ENCODE measurements around the gene TEDC2.
"Not testable (repeated sequence)": the region's sequence is repeated elsewhere in the genome, so short reads cannot be mapped to it uniquely, and the experiment has no call there.

Gene TEDC2

DNA sequence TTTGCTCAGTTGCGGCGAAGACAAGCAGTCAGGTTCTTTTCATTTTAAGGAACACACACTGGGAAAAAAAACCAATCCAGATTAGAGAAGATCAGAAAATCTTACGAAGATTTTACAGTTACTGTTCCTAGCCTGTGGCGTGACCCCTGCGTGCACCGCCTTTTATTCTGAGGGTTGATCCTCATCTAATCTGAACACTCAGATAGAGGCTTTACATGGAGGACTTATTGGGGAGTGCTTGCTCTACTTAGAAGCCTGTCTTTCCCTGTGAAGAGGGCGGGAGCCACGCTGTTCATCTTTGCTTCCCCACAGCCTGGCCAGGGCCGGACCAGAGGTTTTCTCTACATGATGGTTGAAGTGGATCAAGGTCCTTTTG lies 16.4 kb downstream of the TEDC2 start:
- no peak for DNase-seq

DNA sequence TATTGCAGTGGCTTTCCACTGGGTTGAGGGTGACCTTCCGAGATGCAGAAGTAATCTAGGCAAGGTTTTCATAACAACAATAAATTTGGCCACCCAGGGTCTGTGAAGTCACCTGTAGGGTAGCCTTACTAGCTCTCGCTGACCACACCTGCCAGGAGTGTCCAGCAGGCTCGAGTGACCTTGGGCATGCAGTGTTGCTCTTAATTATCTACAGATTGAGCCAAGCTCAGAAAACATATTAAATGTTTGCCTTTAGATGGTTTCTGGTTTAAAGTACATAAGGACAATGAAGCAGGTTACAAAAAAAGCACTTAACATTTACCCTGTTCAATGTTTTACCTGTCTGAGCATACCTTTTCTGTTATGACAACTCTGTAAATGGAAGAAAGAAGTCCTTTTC lies 16.8 kb downstream of the TEDC2 start:
- DNase-seq = no peak

DNA sequence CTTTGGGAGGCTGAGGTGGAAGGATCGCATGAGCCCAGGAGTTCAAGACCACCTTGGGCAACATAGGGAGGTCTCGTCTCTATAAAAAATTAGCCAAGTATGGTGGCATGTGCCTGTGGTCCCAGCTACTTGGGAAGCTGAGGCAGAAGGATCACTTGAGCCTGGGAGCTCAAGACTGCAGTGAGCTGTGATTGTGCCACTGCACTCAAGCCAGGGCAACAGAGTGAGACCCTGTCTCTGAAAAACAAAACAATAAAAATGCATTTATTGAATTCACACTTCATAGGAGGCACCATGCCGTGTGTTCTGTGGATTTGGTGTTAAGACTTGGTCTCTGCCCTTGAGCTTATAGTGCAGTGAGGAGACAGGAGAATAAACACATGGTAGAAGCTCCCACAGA lies 17.4 kb downstream of the TEDC2 start:
- no peak for DNase-seq

DNA sequence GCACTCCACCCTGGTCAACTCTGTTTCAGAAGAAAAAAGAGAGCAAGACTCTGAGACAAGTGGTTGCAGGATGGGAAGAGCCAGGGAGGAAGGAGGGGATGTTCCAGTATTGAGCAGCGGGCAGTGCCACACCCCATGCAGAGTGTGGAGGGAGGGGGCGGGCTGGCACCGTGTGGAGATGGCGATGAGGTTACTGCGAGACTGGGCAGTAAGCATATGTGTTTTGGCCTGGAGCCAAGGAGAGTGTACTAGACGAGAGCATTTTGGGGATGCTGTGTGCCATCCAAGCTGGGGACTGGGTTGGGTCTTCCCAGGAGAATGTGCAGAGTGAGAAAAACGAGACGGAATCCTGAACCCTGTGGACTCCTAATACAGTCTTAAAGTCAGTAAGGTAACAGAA lies 18.4 kb downstream of the TEDC2 start:
- DNase-seq = no peak

DNA sequence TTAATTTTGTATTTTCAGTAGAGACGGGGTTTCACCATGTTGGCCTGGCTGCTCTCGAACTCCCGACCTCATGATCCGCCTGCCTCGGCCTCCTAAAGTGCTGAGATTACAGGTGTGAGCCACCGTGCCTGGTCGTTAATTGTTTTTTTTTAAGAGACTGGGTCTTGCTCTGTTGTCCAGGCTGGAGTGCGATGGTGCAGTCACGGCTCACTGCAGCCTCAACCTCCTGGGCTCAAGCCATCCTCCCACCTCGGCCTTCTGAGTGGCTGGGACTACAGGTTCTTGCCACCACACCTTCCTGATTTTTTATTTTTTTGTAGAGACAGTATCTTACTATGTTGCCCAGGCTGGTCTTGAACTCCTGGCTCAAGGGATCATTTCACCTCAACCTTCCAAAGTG lies 20.1 kb downstream of the TEDC2 start:
- not testable (repeated sequence) for DNase-seq

DNA sequence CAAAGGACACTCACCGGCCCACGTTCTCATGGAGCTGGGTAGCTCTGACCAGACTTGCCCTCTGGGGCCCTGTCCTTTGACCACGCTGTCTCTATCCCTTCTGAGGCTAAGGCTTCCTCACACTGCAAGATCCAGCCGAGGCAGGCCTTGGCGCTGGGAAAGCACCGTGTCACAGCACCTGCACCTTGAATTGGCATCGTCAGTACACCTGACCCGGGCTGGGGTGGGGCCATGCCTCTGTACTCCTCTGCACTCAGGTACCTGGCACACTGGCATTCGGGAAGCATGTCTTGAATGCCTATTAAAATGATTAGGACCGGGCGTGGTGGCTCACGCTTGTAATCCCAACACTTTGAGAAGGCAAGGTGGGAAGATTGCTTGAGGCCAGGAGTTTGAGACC lies 21.0 kb downstream of the TEDC2 start:
- DNase-seq = no peak

DNA sequence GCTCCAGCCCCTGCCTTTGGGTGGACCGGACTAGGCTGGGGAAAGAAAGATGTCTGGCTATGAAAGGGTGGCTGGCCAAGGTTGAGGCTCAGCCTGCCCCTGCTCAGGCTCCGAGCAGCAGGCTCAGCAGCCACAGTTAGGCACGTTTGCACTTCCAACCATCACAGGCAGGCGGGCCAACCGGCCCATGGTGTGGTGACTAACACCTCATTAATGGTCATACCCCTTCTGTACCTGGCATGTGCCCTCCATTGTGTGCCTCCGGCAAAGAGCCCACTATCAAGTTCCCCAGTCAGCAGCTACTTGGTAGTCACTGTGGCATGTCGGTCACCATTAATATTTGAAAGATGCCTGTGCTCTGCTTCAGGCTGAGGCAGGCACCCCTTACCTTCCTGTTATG lies 21.8 kb downstream of the TEDC2 start:
- DNase-seq = no peak

DNA sequence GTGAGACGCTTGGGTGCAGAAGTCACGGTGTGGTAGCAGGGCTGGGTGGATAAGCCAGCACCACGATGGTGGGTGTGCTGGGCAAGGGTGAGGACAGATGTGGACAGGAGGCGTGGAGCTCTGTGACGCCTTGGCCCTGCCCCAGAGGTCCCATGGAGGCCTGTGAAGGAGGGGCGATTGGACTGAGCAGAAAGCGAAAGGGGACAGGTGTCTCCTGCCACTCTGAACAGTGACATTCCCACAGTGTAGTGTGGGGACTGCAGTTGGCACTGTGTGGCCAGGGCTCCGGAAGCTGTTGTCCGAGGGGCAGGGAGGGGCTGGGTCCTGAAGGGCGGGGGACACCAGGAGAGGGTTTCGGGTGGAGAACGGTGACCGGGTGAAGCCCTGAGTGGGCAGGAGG lies 22.3 kb downstream of the TEDC2 start:
- no peak for DNase-seq

DNA sequence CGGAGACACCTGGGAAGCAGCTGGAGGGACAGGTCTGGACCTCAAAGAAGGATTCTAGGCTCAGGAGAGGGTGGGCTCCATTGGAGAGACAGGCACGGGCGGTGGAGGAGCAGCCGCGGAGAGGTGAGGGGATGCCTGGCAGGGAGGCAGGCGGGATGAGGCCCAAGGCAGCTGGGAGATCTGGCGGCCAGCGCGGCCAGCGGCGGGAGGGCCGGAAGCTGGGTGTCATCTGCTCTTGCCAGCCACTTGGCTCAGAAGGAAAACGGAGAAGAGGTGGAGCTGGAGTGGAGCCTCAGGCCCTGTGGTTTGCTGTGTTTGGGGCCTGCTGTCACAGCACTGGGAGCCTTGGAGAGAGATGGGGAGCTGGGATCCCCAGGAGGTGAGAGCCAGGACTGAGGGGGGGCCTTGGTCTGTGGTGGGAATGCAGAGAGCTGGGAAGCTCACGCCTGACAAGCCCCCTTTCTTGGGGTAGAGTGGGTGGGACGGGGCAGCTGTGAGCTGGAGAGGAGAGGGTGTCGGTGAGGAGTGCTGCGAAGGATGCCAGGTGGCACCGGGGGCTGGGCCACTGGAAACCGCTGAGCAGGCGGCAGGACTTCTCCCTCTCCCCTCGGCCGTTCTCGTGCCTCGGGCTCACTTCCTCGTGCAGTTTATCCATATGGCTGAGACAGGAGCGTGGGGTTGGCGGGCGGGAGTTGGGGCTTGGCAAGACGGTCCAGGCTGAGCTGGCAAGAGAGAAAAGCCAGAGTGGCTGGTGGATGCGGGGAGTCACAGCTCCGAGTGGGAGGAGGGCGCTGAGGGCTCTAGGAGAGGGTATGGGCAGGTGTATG lies 23.0 kb downstream of the TEDC2 start:
- DNase-seq = peak; percentile 35

DNA sequence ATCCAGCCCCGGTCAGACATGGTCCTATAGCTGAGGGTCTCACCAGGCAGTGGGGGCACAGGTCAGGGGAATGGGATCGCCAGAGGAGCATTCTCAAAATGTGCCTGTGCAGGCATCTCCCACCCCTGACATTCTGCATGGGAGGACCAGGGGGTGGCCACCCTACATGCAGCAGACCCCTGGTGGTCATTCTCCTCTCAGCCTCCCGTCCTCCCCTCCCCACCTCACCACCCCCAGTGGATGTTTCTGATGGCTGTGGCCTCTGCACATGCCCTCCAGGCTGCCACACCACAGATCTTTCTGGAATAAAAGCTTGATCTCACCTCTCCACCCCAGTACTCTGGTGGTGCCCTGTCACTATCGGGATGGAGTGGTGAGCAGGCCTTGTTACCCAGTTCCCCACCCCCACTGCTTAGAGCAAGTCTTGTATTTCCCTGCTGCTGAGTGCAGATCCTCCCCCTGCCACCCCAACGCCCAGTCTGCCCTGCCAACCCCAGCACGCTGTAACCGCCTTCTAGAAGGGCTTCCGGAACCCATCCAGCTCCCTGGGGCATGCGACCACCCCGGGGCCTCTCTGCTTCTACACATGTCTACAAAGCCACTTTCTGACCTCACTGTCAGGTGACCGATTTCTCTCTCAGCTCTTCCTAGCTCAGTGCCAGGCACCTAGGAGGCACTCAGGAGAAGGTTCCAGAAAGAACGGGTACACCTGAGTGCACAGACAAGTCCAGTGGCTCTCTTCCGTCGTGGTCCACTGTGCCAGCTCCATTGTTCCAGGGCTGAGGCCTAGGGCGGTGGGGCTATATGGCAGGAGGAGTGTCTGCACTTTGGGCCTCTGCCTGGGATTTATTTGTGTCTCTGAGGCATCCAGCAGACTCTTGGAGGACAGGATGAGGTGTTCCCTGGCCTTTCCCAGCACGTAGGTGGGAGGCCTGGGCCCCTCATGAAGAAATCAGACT lies 24.3 kb downstream of the TEDC2 start:
- DNase-seq = no peak

DNA sequence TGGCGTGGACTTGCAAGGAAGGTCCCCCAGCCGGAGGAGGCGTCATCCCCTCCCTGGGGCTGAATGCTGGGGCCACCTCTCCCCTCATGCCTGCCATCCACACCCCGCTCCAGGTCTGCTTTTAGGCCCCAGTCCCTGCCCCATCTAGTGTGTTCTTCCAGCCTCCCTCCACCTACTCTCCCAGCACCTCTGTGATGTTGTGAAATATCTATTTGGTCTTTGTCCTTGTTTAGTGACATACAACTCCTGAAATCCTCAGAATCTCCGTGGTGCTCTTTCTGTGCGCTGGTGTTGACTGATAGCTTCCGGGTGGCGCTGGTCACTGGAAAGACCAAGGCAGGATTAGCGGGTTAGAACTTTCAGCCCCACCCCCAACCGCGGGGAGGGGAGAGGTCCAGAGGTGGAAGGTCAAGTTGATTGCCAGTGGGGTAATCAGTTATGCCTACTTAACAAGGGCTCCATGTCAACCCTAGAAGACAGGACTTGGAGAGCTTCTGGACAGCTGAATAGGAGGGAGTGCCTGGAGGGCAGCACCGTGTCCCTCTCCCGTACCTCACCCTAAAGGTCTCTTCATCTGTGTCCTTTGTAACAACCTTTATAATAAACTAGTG lies 25.1 kb downstream of the TEDC2 start:
- no peak for DNase-seq

DNA sequence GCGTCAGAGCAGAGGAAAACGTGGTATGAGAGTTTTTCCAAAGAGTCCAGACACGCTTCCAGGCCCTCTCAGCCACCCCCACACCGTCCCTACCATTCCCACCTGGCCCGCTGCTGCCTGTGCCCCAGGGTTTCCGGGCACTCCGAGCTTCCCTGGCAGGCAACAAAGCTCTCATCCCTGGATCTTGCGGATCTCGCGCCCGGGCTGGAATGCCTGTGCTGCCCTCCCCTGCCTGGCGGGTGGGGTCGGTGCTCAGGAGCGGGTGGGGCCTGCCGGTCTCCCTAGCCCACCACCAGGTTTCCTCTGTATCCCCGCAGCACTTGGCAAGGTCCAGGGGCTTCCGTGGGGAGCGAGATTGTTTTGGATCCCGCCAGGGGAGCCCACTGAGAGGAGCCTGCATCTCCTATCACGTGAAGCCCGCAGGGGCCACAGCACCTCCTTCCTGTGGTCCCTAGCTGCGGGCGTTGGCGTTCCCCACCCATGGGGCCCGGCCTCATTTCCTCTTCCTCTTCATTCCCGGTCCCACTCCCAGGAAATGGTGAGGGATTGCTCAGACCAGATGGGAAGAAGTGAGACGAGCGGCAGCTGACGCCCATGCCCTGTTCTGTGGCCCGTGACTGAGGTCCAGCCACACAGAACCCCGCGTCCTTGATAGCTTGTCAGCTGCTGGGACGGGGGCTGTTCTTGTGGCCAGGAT lies 26.1 kb downstream of the TEDC2 start:
- DNase-seq = no peak

DNA sequence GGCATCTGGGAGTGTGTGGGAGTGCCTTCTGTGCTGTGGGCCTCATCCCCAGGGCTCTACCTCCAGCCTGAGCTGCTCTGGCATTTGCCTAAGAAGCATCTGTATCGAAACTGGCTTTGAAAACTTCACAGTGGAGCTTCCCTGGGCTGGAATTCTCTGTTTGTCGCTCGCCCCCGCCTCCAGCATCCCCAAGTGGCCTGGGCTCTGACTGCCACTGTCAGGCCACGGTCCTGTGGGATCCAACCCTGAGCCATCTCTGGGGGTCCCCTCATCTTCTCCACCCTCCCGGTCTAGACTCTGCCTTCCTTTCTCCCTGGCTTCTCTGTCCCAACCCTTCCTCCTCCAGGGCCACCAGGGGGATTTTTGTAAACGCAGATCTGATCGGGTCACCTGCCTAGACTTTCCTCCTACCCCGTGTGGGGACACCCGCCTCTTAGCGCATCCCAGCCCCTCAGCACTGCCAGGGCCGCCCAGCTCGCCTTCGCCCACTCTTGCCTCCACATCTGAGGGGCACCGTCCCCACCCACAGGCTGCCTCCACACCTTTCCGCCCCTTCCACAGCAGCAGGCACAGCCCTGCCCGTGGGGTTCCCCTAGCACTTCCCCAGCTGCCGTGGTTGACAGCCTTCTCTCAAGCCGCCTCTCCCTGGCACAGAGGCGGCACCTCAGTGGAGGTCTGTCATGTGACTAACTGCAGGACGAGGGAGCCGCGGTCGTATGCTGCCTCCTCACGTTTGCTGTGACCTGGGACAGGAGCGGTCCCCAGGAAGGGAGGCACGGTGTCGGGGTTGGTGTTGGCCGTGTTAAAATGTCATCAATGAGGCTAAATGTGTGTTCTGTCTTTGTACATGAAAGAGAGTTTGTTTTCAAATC lies 27.0 kb downstream of the TEDC2 start:
- peak; percentile 65 for DNase-seq

DNA sequence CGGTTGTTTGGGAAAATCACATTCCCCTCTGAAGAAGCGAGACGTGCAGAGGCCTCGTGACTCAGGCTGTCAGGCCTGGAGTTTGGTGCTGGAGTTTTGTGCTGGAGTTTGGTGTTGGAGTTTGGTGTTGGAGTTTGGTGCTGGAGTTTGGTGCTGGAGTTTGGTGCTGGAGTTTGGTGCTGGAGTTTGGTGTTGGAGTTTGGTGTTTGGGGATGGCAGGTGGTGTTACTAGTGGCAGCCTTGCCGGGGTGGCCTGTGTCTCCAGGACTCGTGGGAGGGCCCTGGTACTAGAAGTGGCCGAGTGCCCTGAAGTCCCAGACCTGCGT lies 27.6 kb downstream of the TEDC2 start:
- DNase-seq = no peak

DNA sequence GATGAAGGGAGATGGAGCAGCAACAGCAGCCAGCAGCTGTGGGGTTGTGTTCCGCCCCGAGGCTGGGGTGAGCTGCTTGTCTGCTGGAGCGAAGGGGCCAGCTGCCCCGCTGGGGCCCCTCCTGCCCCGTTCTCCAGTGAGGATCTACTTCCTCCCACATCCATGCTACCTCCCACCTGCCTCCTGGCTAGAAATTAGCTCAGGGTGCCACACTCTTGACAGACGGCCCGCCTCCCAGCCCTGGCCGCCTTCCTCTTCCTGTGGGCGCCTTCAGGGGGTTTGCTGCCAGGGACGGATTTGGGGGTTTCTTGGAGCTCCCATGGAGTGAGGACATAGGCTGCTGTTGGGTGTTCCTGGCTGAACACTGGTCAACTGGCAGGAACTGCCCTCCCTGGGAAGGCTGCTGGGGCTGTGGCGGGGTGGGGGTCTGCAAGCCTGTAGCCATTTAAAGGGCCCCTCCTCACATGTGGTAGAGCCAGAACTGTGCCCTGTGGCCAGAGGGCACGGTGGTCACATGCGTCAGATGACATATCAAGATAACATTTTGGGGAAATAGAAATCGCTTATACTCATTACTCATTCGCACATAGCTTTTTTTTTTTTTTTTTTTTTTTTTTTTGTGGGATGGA lies 28.1 kb downstream of the TEDC2 start:
- DNase-seq = peak; percentile 48

DNA sequence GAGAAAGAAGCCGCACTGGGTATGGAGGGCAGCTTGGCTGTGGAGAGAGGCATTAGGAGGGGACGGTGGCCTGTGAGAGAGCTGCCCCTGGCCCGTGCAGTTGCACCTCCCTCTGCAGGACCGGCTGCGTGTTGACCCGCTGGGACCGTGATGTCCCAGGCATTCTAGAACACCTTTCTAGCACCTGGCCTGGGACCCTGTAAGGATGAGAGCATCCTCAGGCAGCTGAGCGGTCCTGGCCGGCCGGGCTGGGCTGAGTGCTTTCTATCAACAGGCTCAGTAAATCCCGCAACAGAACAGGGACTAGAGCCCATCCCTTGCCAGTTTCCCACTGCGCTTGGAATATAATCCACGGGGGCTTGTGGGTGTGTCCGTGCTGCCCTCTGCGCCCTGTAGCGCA lies 29.7 kb downstream of the TEDC2 start:
- DNase-seq = no peak

DNA sequence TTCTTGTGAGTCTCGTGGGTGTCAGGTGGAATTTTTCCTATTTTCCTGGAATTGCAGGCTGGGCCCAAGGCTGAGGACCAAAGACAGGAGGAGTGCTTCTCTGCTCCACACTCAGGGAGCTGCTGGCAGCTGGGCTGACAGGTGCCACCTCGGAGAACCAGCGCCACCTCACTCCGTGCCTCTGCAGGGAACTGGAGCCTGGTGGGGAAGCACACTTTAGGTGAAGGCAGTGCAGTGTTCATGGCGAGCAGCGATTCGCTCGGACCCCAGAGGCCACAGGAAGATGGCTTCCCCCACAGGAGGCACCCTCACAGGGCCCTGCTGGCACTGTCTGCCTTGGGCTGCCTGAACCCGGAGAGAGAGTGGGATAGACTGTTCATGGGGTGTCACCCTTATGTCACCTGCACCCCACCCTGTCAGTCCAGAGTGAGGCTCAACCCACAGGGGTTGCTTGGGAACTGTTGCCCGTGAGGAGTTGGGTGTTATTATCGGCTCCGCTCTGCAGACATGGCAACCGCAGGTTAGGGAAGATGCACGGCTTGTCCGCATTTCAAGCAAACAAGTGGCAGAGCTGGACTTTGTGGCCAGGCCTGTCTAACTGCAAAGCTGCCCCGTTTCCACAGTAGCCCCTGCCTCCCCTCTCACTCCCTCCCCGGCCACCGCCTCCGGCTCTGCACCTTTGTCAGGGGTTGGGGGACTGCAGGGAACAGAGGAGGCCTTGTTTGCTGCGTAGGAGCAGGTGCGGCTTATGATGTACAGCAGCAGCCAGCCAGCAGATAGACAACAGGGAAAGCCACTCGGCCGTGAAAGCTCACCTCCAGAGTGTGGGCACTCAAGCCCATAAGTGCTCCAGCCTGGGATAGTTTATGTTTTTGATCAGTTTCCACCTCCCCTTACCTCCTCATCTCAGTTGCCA lies 30.5 kb downstream of the TEDC2 start:
- DNase-seq = peak; percentile 37

DNA sequence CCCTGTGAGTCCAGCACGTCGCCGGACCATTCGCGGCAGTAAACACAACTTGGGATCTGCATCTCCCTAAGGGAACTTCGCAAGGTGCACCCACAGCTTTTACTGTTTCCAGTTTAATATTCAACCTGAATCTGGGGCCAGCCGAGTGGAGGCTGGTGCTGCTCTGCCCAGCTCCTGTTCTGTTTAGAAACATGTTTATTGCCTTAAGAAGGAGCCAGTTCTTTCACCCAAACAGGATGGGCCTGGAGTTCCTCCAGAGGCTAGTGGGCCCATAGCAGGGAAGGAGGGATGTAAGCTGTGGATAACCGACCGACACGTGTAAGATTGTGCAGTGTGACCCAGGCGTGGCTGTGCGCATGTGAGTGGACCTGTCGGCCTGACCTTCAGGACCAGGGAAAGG lies 32.4 kb downstream of the TEDC2 start:
- no peak for DNase-seq

DNA sequence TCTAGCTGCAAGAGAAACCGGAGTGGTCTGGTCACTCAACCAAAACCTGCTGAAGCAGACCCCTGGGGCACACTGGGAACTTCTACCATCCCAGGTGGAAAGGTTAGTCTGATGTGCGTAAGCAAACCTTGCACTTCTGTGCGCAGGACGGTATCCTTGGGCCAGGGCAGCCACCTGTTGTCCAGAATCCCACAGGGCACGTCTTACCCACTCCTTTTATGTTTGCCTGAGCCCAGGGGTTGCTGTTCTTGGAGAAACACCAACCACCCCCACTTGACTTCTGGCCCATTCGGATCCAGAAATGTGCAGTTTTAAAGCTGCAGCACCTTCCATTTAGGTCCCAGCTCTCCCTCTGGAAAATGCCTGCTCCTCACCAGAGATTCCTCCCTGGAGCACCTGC lies 33.7 kb downstream of the TEDC2 start:
- DNase-seq = no peak

DNA sequence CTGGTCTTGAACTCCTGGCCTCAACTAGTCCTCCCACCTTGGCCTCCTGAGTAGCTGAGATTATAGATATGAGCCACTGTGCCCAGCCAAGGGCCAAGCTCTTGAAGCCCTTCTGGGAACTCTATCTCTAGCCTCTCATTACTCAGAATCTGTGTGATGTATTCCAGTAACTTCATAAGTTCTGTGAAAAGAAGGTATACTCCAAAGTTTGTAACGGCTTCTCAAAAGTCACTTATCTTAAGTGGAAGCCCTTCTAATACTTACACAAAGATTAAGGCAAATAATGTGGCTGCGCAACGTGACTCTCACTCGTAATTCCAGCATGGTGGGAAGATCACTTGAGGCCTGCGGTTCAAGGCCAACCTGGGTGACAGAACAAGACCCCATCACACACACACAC lies 34.7 kb downstream of the TEDC2 start:
- no peak for DNase-seq

All from right kidney (tissue), 1 donor.